Astrocyte of the spinal cord (primary cell): ENCODE measurements around the gene GLI1.

ENCODE experiments used
- DNase-seq: peaks from one replicate; pipeline ENCODE4 v3.0.0; 2011; ENCODE audit warnings: low read depth, low spot score
- H3K4me3 ChIP-seq: 2 replicates; pipeline ENCODE4 v1.5.1; 2011; ENCODE audit warnings: low read depth, mild to moderate bottlenecking, low read length, moderate library complexity
- in situ Hi-C: cut with HindIII; loops from 2 replicates; pipeline ENCODE4 v1.10.0; 2017; ENCODE audit warnings: low sequenced_read_pairs
- TF ChIP-seq, protein P1 (sequence below): IDR thresholded peaks from 2 replicates; pipeline ENCODE4 v1.5.1; 2012; ENCODE audit warnings: low read depth, mild to moderate bottlenecking, low read length, inconsistent platforms

Gene GLI1

DNA sequence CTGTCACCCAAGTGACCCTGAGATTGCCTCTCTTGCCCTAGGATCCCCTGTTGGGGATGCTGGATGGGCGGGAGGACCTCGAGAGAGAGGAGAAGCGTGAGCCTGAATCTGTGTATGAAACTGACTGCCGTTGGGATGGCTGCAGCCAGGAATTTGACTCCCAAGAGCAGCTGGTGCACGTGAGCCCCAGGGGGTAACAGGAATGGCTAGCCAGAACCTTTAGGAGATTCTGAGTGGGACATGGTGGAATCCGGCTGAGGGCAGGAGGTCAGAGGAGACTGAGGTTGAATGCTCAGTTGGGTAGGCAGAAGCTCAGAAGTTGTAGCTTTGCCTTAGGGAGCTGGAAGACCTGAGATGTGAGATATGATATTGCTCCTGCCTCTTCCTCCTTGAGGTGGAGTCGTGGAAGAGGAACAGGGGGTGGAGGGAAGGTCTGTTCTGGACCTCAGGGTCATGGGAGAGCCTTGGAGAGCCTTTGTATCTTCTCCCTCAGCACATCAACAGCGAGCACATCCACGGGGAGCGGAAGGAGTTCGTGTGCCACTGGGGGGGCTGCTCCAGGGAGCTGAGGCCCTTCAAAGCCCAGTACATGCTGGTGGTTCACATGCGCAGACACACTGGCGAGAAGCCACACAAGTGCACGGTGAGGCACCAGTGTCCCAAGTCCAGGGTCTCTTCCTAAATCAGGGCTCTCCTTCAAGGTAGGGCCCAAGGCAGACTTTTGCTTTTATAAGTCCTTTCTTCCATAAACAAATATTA, 6.3 kb downstream of the GLI1 start:
- in situ Hi-C loops: no loop called here

DNA sequence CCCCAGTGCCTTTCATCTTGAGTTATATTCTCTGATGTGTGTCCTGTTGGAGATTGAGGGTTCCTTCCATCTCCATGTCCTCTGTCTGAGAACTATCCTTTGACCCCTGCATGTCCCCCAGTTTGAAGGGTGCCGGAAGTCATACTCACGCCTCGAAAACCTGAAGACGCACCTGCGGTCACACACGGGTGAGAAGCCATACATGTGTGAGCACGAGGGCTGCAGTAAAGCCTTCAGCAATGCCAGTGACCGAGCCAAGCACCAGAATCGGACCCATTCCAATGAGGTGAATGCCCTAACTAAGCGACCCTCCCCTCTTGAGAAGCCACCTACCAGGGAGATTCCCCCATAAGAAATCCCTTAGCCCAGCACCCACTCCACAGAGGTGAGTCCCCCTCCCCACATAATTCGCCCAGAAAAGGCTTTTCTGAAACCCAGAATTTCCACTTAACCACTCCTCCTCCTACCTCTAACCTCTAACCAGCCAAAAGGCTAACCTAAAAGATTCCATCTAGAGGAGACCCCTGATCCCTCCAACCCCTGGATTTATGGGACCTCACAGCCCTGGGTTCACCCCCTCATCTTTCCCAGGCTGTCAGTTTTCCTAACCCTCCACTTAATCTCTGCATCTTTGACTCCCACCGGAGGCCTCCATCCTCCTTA, 7.8 kb downstream of the GLI1 start:
- DNase-seq: no peak
- TF ChIP-seq, protein P1, sequence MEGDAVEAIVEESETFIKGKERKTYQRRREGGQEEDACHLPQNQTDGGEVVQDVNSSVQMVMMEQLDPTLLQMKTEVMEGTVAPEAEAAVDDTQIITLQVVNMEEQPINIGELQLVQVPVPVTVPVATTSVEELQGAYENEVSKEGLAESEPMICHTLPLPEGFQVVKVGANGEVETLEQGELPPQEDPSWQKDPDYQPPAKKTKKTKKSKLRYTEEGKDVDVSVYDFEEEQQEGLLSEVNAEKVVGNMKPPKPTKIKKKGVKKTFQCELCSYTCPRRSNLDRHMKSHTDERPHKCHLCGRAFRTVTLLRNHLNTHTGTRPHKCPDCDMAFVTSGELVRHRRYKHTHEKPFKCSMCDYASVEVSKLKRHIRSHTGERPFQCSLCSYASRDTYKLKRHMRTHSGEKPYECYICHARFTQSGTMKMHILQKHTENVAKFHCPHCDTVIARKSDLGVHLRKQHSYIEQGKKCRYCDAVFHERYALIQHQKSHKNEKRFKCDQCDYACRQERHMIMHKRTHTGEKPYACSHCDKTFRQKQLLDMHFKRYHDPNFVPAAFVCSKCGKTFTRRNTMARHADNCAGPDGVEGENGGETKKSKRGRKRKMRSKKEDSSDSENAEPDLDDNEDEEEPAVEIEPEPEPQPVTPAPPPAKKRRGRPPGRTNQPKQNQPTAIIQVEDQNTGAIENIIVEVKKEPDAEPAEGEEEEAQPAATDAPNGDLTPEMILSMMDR: no peak
- in situ Hi-C loops: no loop called here
- no peak overlapping the region for H3K4me3 ChIP-seq

More for the DNA sequence above, 6.3 kb downstream of the GLI1 start:
- TF ChIP-seq, protein P1: no peak
- H3K4me3 ChIP-seq: no peak overlapping the region
- DNase-seq: no peak

DNA sequence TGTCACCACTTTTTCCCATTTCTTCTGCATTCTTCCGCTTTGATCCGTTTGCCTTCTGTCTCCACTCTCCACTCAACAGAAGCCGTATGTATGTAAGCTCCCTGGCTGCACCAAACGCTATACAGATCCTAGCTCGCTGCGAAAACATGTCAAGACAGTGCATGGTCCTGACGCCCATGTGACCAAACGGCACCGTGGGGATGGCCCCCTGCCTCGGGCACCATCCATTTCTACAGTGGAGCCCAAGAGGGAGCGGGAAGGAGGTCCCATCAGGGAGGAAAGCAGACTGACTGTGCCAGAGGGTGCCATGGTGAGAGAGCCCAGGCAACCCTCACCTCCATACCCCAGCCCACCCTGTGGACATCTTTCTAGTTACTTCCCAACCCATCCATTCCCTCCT, 8.3 kb downstream of the GLI1 start:
- H3K4me3 ChIP-seq: no peak overlapping the region
- in situ Hi-C loops: no loop called here
- TF ChIP-seq, protein P1: no peak
- DNase-seq: no peak

DNA sequence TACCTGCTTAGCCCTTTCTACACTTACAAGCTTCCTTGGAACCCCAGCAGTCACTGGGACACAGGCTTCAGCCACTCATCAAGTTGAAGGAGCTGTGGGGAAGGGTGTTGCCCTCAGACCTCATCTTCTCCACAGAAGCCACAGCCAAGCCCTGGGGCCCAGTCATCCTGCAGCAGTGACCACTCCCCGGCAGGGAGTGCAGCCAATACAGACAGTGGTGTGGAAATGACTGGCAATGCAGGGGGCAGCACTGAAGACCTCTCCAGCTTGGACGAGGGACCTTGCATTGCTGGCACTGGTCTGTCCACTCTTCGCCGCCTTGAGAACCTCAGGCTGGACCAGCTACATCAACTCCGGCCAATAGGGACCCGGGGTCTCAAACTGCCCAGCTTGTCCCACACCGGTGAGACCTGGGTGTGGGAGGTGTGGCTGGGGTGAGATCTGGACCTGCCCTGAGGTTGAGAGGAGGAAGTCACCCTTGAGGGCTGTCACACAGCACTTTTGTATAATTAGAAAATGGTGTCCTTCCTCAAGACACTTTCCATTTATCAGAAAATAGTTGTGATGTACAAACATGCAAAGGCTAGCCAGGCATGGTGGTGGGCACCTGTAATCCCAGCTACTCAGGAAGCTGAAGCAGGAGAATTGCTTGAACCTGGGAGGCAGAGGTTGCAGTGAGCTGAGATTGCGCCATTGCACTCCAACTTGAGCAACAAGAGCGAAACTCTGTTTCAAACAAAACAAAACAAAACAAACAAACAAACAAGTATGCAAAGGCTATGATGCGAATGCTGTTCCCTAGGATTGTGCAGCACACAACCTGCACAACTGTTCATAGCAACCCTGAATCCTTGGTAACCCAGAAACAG, 9.9 kb downstream of the GLI1 start:
- DNase-seq: no peak
- no peak overlapping the region for H3K4me3 ChIP-seq
- TF ChIP-seq, protein P1: no peak
- in situ Hi-C loops: no loop called here

DNA sequence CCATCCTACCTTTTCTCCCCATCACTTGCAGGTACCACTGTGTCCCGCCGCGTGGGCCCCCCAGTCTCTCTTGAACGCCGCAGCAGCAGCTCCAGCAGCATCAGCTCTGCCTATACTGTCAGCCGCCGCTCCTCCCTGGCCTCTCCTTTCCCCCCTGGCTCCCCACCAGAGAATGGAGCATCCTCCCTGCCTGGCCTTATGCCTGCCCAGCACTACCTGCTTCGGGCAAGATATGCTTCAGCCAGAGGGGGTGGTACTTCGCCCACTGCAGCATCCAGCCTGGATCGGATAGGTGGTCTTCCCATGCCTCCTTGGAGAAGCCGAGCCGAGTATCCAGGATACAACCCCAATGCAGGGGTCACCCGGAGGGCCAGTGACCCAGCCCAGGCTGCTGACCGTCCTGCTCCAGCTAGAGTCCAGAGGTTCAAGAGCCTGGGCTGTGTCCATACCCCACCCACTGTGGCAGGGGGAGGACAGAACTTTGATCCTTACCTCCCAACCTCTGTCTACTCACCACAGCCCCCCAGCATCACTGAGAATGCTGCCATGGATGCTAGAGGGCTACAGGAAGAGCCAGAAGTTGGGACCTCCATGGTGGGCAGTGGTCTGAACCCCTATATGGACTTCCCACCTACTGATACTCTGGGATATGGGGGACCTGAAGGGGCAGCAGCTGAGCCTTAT, 10.8 kb downstream of the GLI1 start:
- H3K4me3 ChIP-seq: no peak overlapping the region
- TF ChIP-seq, protein P1: no peak
- no peak for DNase-seq
- in situ Hi-C loops: no loop called here
